ENCODE results near the gene PIK3C2G.

Gene PIK3C2G

GRCh38 chr12:18467620-18468245, 206.4 kb downstream of the PIK3C2G start:
- TF ChIP-seq, protein P1, sequence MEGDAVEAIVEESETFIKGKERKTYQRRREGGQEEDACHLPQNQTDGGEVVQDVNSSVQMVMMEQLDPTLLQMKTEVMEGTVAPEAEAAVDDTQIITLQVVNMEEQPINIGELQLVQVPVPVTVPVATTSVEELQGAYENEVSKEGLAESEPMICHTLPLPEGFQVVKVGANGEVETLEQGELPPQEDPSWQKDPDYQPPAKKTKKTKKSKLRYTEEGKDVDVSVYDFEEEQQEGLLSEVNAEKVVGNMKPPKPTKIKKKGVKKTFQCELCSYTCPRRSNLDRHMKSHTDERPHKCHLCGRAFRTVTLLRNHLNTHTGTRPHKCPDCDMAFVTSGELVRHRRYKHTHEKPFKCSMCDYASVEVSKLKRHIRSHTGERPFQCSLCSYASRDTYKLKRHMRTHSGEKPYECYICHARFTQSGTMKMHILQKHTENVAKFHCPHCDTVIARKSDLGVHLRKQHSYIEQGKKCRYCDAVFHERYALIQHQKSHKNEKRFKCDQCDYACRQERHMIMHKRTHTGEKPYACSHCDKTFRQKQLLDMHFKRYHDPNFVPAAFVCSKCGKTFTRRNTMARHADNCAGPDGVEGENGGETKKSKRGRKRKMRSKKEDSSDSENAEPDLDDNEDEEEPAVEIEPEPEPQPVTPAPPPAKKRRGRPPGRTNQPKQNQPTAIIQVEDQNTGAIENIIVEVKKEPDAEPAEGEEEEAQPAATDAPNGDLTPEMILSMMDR (IDR thresholded peaks at IDR 0.05; ENCODE audit: low read depth, low read length, missing control alignments) = no peak
- in situ Hi-C loops (cut with HindIII; ENCODE audit: low sequenced_read_pairs) = no loop called here
- DNase-seq (ENCODE audit: low read depth) = no peak
- no peak overlapping the region for H3K4me3 ChIP-seq (ENCODE audit: low read depth, low read length)

DNA sequence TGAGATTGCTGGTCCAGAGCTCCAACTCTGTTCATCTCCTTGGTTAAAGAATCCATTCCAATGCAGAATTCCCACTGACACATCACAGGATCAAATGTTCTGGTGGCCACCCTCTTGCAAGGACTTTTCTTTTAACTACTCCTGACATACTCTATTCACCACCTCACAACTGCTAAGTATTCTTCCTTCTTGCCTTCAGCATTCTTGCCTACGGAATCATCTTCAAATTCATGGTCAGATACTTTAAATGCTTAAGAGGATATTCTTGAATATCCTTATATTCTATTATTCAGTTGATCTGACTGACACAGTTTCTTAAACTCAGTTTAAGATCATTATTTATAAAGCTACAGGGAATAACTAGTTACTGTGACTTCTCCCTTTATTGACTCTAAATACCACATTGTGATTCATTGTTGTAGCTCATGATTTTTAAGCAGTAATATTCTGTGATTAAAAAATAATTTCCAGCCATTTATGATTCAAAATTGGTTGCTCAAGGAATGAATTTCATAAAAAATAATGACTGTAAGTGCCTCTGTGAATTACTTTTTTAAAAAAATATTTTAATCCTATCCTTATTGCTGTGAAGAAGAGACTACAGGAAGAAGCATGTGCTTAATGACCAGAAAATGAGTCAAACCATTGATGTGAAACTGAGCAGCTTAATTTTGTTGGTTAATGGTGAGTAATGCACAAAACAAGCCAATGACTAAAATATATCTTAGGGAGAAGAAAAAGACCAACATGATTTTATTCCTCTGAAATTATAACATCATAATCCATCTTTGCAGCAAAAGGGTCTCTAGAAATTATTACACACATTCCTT, 207.1 kb downstream of the PIK3C2G start:
- peak; percentile 52 for DNase-seq (ENCODE audit: low read depth)
- no peak overlapping the region for H3K4me3 ChIP-seq (ENCODE audit: low read depth, low read length)
- TF ChIP-seq, protein P1 (IDR thresholded peaks at IDR 0.05; ENCODE audit: low read depth, low read length, missing control alignments) = no peak
- in situ Hi-C loops (cut with HindIII; ENCODE audit: low sequenced_read_pairs) = no loop called here

GRCh38 chr12:18470251-18470650, 208.9 kb downstream of the PIK3C2G start:
- TF ChIP-seq, protein P1 (IDR thresholded peaks at IDR 0.05; ENCODE audit: low read depth, low read length, missing control alignments) = no peak
- peak; percentile 11 for DNase-seq (ENCODE audit: low read depth)
- no peak overlapping the region for H3K4me3 ChIP-seq (ENCODE audit: low read depth, low read length)
- in situ Hi-C loops (cut with HindIII; ENCODE audit: low sequenced_read_pairs) = no loop called here

GRCh38 chr12:18472304-18472703, 211.0 kb downstream of the PIK3C2G start:
- DNase-seq (ENCODE audit: low read depth) = no peak
- H3K4me3 ChIP-seq (ENCODE audit: low read depth, low read length) = no peak overlapping the region
- in situ Hi-C loops (cut with HindIII; ENCODE audit: low sequenced_read_pairs) = no loop called here
- TF ChIP-seq, protein P1 (IDR thresholded peaks at IDR 0.05; ENCODE audit: low read depth, low read length, missing control alignments) = no peak

GRCh38 chr12:18472806-18473205, 211.5 kb downstream of the PIK3C2G start:
- no peak for DNase-seq (ENCODE audit: low read depth)
- TF ChIP-seq, protein P1 (IDR thresholded peaks at IDR 0.05; ENCODE audit: low read depth, low read length, missing control alignments) = no peak
- no peak overlapping the region for H3K4me3 ChIP-seq (ENCODE audit: low read depth, low read length)
- in situ Hi-C loops (cut with HindIII; ENCODE audit: low sequenced_read_pairs) = no loop called here

DNA sequence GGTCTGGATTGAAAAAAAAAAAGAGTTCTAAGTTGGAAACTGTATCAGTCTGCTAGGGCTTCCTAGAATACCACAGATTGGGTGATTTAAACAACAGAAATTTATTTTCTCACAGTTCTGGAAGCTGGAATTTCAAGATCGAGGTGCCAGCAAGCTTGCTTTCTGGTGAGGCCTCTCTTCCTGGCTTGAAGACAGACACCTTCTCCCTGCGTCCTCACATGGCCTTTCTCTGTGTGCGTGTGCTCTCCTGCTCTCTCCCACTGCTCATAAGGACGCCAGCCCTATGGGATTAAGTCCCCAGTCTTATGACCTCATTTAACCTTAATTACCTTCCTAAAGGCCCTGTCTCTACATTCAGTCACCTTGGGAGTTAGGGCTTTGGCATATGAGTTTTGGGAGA, 215.5 kb downstream of the PIK3C2G start:
- TF ChIP-seq, protein P1 (IDR thresholded peaks at IDR 0.05; ENCODE audit: low read depth, low read length, missing control alignments) = no peak
- DNase-seq (ENCODE audit: low read depth) = no peak
- in situ Hi-C loops (cut with HindIII; ENCODE audit: low sequenced_read_pairs) = no loop called here
- no peak overlapping the region for H3K4me3 ChIP-seq (ENCODE audit: low read depth, low read length)

Data from astrocyte of the cerebellum (primary cell).